Measurements from ENCODE around the gene SNX32. TPM values are rescaled to one million over a fixed set of nuclear protein-coding genes. Genes with fewer than 3 reads are reported as not detected.
A peak's percentile ranks its signal among the peaks of the same experiment; 100 is the strongest.

Gene SNX32
- total and polyA plus RNA-seq, 9 of the 15 experiments (the other 6 are each of a cell fraction or from before 2014, with no cell fraction given) = 0.03 TPM; not detected in 7

- TF ChIP-seq MGA (IDR thresholded peaks at IDR 0.05) = no peak
- TF ChIP-seq CHD2 (IDR thresholded peaks at IDR 0.05; ENCODE audit: low read depth, low read length) = no peak
- TF ChIP-seq ZBTB17 (CRISPR knock-in tag; IDR thresholded peaks at IDR 0.05) = 0 out of 2 replicates have a peak, but pooled peaks have one; percentile 14
- no peak for TF ChIP-seq CHD1 (IDR thresholded peaks at IDR 0.05; ENCODE audit: low read length)
- TF ChIP-seq ARID3A (IDR thresholded peaks at IDR 0.05; ENCODE audit: borderline replicate concordance, low read depth, low read length) = no peak
- TF ChIP-seq ATF2 (CRISPR knock-in tag; IDR thresholded peaks at IDR 0.05) = no peak
- no peak for TF ChIP-seq ZNF384 (IDR thresholded peaks at IDR 0.05; ENCODE audit: low read depth, low read length)
- TF ChIP-seq COPS2 (conservative IDR thresholded peaks at IDR 0.05) = no peak
- TF ChIP-seq ZNF444 (CRISPR knock-in tag; IDR thresholded peaks at IDR 0.05) = no peak
- no peak for TF ChIP-seq DPF2 (IDR thresholded peaks at IDR 0.05)
- no peak for TF ChIP-seq SMAD3 (CRISPR knock-in tag; conservative IDR thresholded peaks at IDR 0.05)
- TF ChIP-seq RBFOX2 (IDR thresholded peaks at IDR 0.05; ENCODE audit: low read depth, low read length) = no peak
- TF ChIP-seq RBM22 (IDR thresholded peaks at IDR 0.05; ENCODE audit: low read depth, low read length, poor library complexity, severe bottlenecking) = no peak
- no peak for TF ChIP-seq STAT5B (CRISPR knock-in tag; IDR thresholded peaks at IDR 0.05)
These were observed 23.1 kb downstream of the SNX32 start (continued) for GRCh38 chr11:65856689-65857499.
